RWPE2 (cell line): ENCODE results near the gene AKAP8L.

ENCODE experiments used
- ATAC-seq: fragments of 200-7000 bp; cut with Tn5 transposase; 3 replicates; pipeline ENCODE4 v1.9.1; 2021; ENCODE audit warnings: low read depth
- DNase-seq: peaks from one replicate; pipeline ENCODE4 v3.0.0-alpha.2; 2020; ENCODE audit warnings: low spot score
- H3K27ac ChIP-seq: fragments of 450-650 bp; 2 replicates; pipeline ENCODE4 v1.5.1; 2017; ENCODE audit warnings: mild to moderate bottlenecking; ENCODE audit not compliant: poor library complexity, severe bottlenecking
- H3K27me3 ChIP-seq: fragments of 250-450 bp; sonication (Bioruptor Pico); 2 replicates; pipeline ENCODE4 v1.5.1; 2021; ENCODE audit warnings: mild to moderate bottlenecking, moderate library complexity; ENCODE audit not compliant: insufficient read depth, poor library complexity, severe bottlenecking
- H3K36me3 ChIP-seq: fragments of 250-450 bp; sonication (Bioruptor Pico); 2 replicates; pipeline ENCODE4 v1.5.1; 2020; ENCODE audit warnings: low read depth, mild to moderate bottlenecking, moderate library complexity
- H3K4me1 ChIP-seq: fragments of 250-450 bp; sonication (Bioruptor Pico); 2 replicates; pipeline ENCODE4 v1.5.1; 2021; ENCODE audit warnings: mild to moderate bottlenecking, moderate library complexity; ENCODE audit not compliant: insufficient read depth, poor library complexity, severe bottlenecking
- H3K4me3 ChIP-seq: fragments of 250-450 bp; sonication (Bioruptor Pico); 2 replicates; pipeline ENCODE4 v1.5.1; 2021; ENCODE audit warnings: mild to moderate bottlenecking, moderate library complexity; ENCODE audit not compliant: severe bottlenecking
- H3K9me3 ChIP-seq: fragments of 250-450 bp; sonication (Bioruptor Pico); 2 replicates; pipeline ENCODE4 v1.5.1; 2021; ENCODE audit warnings: mild to moderate bottlenecking, moderate library complexity; ENCODE audit not compliant: severe bottlenecking
- TF ChIP-seq, protein P1 (sequence below): fragments of 450-650 bp; IDR thresholded peaks from one replicate; pipeline ENCODE4 v1.5.1; 2017; ENCODE audit warnings: mild to moderate bottlenecking, moderate library complexity; ENCODE audit not compliant: poor library complexity, severe bottlenecking

AKAP8L gene

DNA sequence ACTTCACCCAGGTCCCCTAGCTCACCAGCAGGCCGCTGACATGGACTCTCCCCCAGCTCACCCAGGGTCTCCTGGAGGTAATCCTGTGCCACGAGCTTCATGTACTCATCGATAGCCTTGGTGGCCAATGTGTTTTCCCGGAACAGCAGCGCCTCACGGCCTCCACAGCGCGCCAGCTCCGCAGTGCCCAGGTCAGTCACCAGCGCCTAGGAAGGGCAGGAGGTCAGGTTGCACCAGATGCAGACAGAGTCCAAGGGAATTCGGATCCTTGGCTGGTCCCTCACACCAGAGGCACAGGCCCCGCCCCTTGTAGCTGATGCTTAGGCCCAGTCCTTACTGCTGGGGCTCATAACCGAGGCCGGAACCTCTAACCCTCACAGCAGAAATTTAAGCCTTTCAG is 37.7 kb upstream of the AKAP8L start:
- Histone ChIP-seq H3K4me1 (no peaks in the 10 kb centered on the region), H3K4me3 (no peak overlapping the region), H3K27me3 (peaks cover 22% of the 10 kb centered on the region), H3K27ac (no peak overlapping the region), H3K9me3 (no peaks in the 10 kb centered on the region), H3K36me3 (no peaks in the 10 kb centered on the region)
- DNase-seq: peak; percentile 50
- TF ChIP-seq, protein P1, sequence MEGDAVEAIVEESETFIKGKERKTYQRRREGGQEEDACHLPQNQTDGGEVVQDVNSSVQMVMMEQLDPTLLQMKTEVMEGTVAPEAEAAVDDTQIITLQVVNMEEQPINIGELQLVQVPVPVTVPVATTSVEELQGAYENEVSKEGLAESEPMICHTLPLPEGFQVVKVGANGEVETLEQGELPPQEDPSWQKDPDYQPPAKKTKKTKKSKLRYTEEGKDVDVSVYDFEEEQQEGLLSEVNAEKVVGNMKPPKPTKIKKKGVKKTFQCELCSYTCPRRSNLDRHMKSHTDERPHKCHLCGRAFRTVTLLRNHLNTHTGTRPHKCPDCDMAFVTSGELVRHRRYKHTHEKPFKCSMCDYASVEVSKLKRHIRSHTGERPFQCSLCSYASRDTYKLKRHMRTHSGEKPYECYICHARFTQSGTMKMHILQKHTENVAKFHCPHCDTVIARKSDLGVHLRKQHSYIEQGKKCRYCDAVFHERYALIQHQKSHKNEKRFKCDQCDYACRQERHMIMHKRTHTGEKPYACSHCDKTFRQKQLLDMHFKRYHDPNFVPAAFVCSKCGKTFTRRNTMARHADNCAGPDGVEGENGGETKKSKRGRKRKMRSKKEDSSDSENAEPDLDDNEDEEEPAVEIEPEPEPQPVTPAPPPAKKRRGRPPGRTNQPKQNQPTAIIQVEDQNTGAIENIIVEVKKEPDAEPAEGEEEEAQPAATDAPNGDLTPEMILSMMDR: no peak
- ATAC-seq: no peak; the same call in 1 of the 3 replicates

DNA sequence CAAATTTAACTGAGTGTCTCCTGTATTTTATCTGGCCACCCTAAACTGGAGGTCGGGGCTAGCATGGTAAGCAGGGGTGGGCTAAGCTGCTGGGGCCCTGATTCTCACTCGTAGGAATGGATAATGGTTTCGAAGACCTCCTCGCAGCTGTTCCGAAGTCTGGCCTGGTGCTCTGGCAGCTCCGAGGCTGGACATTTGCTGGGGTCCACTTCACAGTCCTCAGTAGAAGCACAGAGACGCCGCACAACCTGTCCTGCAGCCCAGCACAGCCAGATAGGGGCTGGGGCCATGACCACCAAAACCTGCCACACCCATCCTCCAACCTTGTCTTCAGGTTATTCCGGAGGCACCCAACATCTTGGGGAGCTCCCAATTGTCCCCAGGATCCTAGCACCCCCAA is 37.2 kb upstream of the AKAP8L start:
- no peak for ATAC-seq
- DNase-seq: no peak

DNA sequence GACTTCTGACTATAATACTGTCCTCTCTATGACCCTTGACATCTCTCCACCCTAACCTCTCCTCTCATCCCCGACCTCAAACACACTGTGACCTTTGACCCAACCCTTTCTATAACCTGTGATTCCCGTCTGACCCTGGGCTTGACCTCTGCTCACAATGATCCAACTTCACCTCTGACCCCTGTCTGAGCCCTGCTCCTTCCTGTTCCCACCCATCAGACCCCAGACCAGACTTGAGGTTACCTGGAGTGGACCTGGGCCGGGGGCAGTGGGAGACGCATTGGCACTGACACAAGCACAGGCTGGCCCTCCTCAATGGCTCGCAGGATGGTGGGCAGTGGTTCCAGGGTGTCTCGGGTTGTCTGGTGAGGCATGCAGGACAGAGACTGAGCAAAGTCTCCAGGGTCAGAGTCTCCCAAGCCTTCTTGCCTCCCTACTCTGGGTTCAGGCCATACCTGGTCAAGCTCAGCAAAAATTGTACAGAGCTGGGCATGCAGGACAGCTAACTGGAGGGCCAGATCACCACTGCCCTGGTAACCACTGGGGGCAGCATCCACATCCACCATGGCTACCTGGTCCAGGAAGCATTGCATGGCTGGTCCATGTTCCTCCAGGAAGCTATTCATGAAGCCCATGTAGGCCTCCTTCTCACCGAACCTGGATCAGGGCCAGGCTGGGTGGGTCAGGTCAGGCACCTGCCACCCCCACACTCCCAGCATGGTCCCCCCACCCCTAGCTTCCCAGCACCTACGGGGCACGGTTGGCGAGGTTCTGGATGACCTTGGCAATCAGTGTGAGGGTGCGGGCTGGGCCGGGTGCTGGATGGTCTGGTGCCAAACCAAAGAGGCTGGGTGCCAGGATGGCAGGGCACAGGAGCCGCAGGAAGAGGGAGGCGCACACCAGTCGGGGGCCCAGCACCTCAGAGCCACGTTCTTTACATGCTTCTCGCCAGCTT is 35.4 kb upstream of the AKAP8L start:
- H3K4me3 ChIP-seq: no peak overlapping the region
- peak; percentile 56 for DNase-seq
- no peaks in the 10 kb centered on the region for H3K4me1 ChIP-seq
- peaks cover 22% of the 10 kb centered on the region for H3K27me3 ChIP-seq
- no peaks in the 10 kb centered on the region for H3K9me3 ChIP-seq
- no peaks in the 10 kb centered on the region for H3K36me3 ChIP-seq
- TF ChIP-seq, protein P1: peak; percentile 13
- no peak for ATAC-seq
- no peak overlapping the region for H3K27ac ChIP-seq

More for the DNA sequence above, 37.2 kb upstream of the AKAP8L start:
- Histone ChIP-seq H3K36me3 (no peaks in the 10 kb centered on the region), H3K27ac (no peak overlapping the region), H3K27me3 (peaks cover 22% of the 10 kb centered on the region), H3K4me1 (no peaks in the 10 kb centered on the region), H3K9me3 (no peaks in the 10 kb centered on the region), H3K4me3 (no peak overlapping the region)
- TF ChIP-seq, protein P1: no peak

DNA sequence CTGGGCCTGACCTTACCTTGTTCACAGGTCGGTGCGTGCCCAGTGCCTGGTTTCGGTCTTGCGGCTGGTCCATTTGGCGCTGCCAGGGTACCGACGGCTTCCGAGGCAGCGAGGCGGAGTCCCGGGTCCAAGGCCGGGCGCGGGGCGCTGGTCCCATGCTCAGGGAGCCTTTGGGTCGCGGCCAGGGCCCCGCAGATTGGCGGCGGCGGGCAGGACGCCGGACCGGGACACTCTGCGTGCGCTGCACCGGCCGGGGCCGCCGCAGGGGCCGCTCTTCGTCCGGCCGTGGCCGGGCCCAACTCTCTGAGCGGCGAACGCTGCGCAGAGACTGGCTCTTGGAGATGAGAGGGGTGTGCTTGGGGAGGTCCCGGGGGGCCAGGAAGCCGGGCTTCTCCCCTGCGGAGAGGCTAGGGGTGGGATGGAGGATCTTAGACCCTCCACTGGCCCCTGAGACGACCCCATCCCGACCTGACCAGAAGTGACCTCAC is 34.3 kb upstream of the AKAP8L start:
- peaks cover 18% of the 10 kb centered on the region for H3K27me3 ChIP-seq
- no peaks in the 10 kb centered on the region for H3K4me1 ChIP-seq
- ATAC-seq (no peak), DNase-seq (no peak)
- no peak overlapping the region for H3K4me3 ChIP-seq
- TF ChIP-seq, protein P1: peak; percentile 6
- no peaks in the 10 kb centered on the region for H3K9me3 ChIP-seq
- H3K36me3 ChIP-seq: no peaks in the 10 kb centered on the region
- H3K27ac ChIP-seq: no peak overlapping the region
